ENCODE data around the gene MAGEB4. TPM values are rescaled to one million over a fixed set of nuclear protein-coding genes. Genes with fewer than 3 reads are reported as not detected.

The MAGEB4 gene
- total RNA-seq, 1 donor from 2014 or later = not detected

DNA sequence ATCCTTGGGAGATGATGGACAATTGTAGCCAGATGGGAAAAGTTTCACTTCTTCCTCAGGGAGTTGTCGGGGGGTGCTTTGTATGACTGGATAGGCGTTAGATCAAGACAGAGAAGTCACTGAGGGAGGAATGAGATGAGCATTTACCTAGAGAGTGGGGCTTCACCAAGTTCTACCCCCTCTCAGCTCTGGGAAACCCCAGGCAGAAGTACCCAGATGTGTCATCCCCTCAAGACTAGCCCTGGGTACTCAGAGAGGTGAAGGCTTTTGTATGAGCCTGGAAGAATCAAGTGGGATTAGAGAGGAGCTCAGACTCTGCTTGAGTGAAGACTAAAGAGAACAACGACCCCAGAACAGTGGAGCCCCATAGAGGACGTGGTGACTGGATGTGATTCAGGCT, 7.1 kb downstream of the MAGEB4 start:
- Histone ChIP-seq H3K27me3 (ENCODE audit: control insufficient read depth, insufficient read depth, low read length) (no peaks in the 10 kb centered on the region), H3K4me3 (ENCODE audit: low read depth, low read length) (no peak overlapping the region), H3K36me3 (ENCODE audit: control insufficient read depth, insufficient read depth, low read length) (no peaks in the 10 kb centered on the region)
- TF ChIP-seq, protein P1, sequence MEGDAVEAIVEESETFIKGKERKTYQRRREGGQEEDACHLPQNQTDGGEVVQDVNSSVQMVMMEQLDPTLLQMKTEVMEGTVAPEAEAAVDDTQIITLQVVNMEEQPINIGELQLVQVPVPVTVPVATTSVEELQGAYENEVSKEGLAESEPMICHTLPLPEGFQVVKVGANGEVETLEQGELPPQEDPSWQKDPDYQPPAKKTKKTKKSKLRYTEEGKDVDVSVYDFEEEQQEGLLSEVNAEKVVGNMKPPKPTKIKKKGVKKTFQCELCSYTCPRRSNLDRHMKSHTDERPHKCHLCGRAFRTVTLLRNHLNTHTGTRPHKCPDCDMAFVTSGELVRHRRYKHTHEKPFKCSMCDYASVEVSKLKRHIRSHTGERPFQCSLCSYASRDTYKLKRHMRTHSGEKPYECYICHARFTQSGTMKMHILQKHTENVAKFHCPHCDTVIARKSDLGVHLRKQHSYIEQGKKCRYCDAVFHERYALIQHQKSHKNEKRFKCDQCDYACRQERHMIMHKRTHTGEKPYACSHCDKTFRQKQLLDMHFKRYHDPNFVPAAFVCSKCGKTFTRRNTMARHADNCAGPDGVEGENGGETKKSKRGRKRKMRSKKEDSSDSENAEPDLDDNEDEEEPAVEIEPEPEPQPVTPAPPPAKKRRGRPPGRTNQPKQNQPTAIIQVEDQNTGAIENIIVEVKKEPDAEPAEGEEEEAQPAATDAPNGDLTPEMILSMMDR (IDR thresholded peaks at IDR 0.05; ENCODE audit: insufficient read depth, low read length, severe bottlenecking) = no peak
- DNase-seq (ENCODE audit: low read depth) (no peak), FAIRE-seq (no peak)

DNA sequence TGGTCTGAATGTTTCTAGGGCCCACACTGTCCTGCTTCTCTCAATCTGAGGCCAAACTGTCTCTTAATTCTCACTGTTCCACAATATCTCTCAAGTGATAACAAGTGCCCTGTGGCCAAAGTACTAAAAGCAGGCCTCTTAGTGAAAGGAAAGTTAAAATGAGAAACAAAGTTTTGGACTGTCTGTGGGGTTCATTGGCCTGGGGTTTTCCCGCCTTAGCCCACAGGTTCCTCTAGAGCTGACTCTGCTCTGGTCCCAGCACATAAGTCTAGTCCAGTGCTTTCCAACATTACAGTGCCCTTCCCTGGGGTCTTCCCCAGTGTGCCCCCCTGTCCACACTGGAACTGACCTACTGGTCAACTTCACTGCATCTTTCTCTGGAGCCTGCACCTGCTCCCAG, 11.5 kb downstream of the MAGEB4 start:
- H3K27me3 ChIP-seq (ENCODE audit: control insufficient read depth, insufficient read depth, low read length) = no peaks in the 10 kb centered on the region
- H3K36me3 ChIP-seq (ENCODE audit: control insufficient read depth, insufficient read depth, low read length) = no peaks in the 10 kb centered on the region
- no peak for DNase-seq (ENCODE audit: low read depth)
- TF ChIP-seq, protein P1 (IDR thresholded peaks at IDR 0.05; ENCODE audit: insufficient read depth, low read length, severe bottlenecking) = no peak
- FAIRE-seq = no peak
- no peak overlapping the region for H3K4me3 ChIP-seq (ENCODE audit: low read depth, low read length)

DNA sequence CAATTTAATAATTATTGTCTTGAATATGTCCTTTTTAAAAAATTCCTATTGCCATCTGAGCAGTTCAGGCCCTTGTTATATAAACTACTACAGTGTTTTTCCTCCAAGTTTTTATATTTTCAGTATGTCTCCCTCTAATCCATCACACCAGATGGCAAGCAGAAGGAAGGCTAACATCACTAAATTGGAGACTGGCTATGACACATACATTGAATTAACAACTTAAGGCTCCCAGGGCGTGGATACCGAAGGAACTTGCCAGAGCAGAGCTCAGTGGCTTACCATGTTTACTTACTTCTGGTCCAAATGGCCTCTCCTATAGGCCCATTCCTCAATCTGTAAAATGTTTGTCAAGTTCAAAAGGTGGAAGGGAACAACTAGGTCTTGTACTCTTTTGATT, 18.1 kb downstream of the MAGEB4 start:
- H3K36me3 ChIP-seq (ENCODE audit: control insufficient read depth, insufficient read depth, low read length) = no peaks in the 10 kb centered on the region
- DNase-seq (ENCODE audit: low read depth) (no peak), FAIRE-seq (no peak)
- TF ChIP-seq, protein P1 (IDR thresholded peaks at IDR 0.05; ENCODE audit: insufficient read depth, low read length, severe bottlenecking) = no peak
- no peaks in the 10 kb centered on the region for H3K27me3 ChIP-seq (ENCODE audit: control insufficient read depth, insufficient read depth, low read length)
- no peak overlapping the region for H3K4me3 ChIP-seq (ENCODE audit: low read depth, low read length)

DNA sequence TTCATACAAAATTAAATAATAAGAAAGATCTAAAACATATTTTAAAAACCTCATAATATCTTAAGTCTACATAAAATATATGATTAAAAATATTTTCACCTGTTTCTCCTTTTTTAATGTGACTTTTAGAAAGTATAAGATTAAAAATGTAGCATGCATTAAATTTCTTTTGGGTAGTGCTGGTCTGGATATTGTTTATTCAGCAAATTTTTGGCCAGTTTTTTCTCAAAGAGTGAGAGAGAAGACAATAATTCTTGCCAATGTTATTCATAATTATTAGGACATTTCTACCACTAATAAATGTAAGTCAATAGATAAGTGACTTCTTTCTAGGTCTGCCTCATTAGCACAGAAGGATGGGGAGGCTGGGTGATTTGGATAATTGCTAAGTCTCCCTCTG, 19.2 kb downstream of the MAGEB4 start:
- FAIRE-seq (no peak), DNase-seq (ENCODE audit: low read depth) (no peak)
- no peaks in the 10 kb centered on the region for H3K27me3 ChIP-seq (ENCODE audit: control insufficient read depth, insufficient read depth, low read length)
- TF ChIP-seq, protein P1 (IDR thresholded peaks at IDR 0.05; ENCODE audit: insufficient read depth, low read length, severe bottlenecking) = no peak
- no peak overlapping the region for H3K4me3 ChIP-seq (ENCODE audit: low read depth, low read length)
- H3K36me3 ChIP-seq (ENCODE audit: control insufficient read depth, insufficient read depth, low read length) = no peaks in the 10 kb centered on the region

GRCh38 chrX:30262763-30263162, 21.0 kb downstream of the MAGEB4 start:
- H3K27me3 ChIP-seq (ENCODE audit: control insufficient read depth, insufficient read depth, low read length) = no peaks in the 10 kb centered on the region
- TF ChIP-seq, protein P1 (IDR thresholded peaks at IDR 0.05; ENCODE audit: insufficient read depth, low read length, severe bottlenecking) = no peak
- DNase-seq (ENCODE audit: low read depth) (no peak), FAIRE-seq (no peak)
- H3K36me3 ChIP-seq (ENCODE audit: control insufficient read depth, insufficient read depth, low read length) = no peaks in the 10 kb centered on the region
- H3K4me3 ChIP-seq (ENCODE audit: low read depth, low read length) = no peak overlapping the region

DNA sequence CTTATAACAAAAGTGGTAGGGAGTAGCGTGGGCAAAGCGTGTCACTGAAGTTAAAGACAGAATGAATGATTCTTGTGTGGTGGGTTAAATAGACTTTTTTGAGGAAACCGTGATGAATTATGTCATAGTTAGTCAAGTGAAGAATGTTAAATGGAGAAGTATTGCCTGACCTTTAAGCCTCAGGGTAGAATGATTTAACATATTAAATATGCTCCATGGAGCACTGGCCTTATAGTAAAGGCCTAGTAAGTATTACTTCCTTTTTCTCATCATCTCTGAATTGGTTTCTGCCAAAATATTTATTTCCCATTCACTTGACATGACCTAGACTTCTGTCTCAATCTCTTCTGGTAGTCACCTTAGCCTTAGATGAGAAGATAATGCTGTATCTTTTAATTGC, 28.8 kb downstream of the MAGEB4 start:
- TF ChIP-seq, protein P1 (IDR thresholded peaks at IDR 0.05; ENCODE audit: insufficient read depth, low read length, severe bottlenecking) = no peak
- no peak for DNase-seq (ENCODE audit: low read depth)

More for the DNA sequence above, 28.8 kb downstream of the MAGEB4 start:
- FAIRE-seq = no peak
- Histone ChIP-seq H3K4me3 (ENCODE audit: low read depth, low read length) (no peak overlapping the region), H3K27me3 (ENCODE audit: control insufficient read depth, insufficient read depth, low read length) (no peaks in the 10 kb centered on the region), H3K36me3 (ENCODE audit: control insufficient read depth, insufficient read depth, low read length) (no peaks in the 10 kb centered on the region)
